H9 (cell line): ENCODE results near the gene ACTL7B. TPM values are rescaled to one million over a fixed set of nuclear protein-coding genes. Genes with fewer than 3 reads are reported as not detected.

Source experiments
- DNase-seq: peaks from one replicate; pipeline ENCODE4 v3.0.0-alpha.2; 2017
- H2AFZ ChIP-seq: one replicate; pipeline ENCODE4 v1.6.1; 2013; ENCODE audit warnings: mild to moderate bottlenecking, low read length, control low read depth, moderate library complexity
- H2AK5ac ChIP-seq: 2 replicates; pipeline ENCODE4 v1.6.1; 2013; ENCODE audit warnings: low read length, control low read depth, mixed read lengths; ENCODE audit not compliant: insufficient read length
- H2BK120ac ChIP-seq: one replicate; pipeline ENCODE4 v1.6.1; 2013; ENCODE audit warnings: low read depth, mild to moderate bottlenecking, low read length, control low read depth, inconsistent platforms; ENCODE audit not compliant: poor library complexity, severe bottlenecking
- H2BK12ac ChIP-seq: 2 replicates; pipeline ENCODE4 v1.6.1; 2013; ENCODE audit warnings: low read length, control low read depth, mixed read lengths, low read depth; ENCODE audit not compliant: insufficient read length
- H2BK15ac ChIP-seq: 2 replicates; pipeline ENCODE4 v1.6.1; 2013; ENCODE audit warnings: low read depth, low read length, control low read depth
- H2BK20ac ChIP-seq: one replicate; pipeline ENCODE4 v1.6.1; 2013; ENCODE audit warnings: low read depth, mild to moderate bottlenecking, low read length, control low read depth, inconsistent platforms; ENCODE audit not compliant: poor library complexity, severe bottlenecking
- H2BK5ac ChIP-seq: 2 replicates; pipeline ENCODE4 v1.6.1; 2013; ENCODE audit warnings: low read length, control low read depth, mixed read lengths; ENCODE audit not compliant: insufficient read length
- H3K14ac ChIP-seq: 2 replicates; pipeline ENCODE4 v1.6.1; 2013; ENCODE audit warnings: low read length, control low read depth; ENCODE audit not compliant: insufficient read depth
- H3K18ac ChIP-seq: 2 replicates; pipeline ENCODE4 v1.6.1; 2013; ENCODE audit warnings: low read depth, mild to moderate bottlenecking, mixed read lengths, low read length, control low read depth; ENCODE audit not compliant: insufficient read length
- H3K23ac ChIP-seq: 2 replicates; pipeline ENCODE4 v1.6.1; 2013; ENCODE audit warnings: low read length, control low read depth, mixed read lengths, low read depth; ENCODE audit not compliant: insufficient read length
- H3K23me2 ChIP-seq: 2 replicates; pipeline ENCODE4 v1.6.1; 2013; ENCODE audit warnings: low read depth, mild to moderate bottlenecking, mixed read lengths, low read length, control low read depth; ENCODE audit not compliant: insufficient read length, poor library complexity, severe bottlenecking
- H3K27ac ChIP-seq: 2 replicates; pipeline ENCODE4 v1.5.1; 2013; ENCODE audit warnings: low read length, control low read depth, mixed read lengths, low read depth; ENCODE audit not compliant: insufficient read length
- H3K27me3 ChIP-seq: 2 replicates; pipeline ENCODE4 v1.6.1; 2013; ENCODE audit warnings: low read length, control low read depth, inconsistent platforms; ENCODE audit not compliant: insufficient read depth
- H3K4ac ChIP-seq: 2 replicates; pipeline ENCODE4 v1.6.1; 2013; ENCODE audit warnings: low read depth, mild to moderate bottlenecking, control low read depth, inconsistent platforms, low read length, moderate library complexity
- H3K4me1 ChIP-seq: 2 replicates; pipeline ENCODE4 v1.6.1; 2013; ENCODE audit warnings: low read length, control low read depth, inconsistent platforms; ENCODE audit not compliant: insufficient read depth
- H3K4me2 ChIP-seq: 2 replicates; pipeline ENCODE4 v1.6.1; 2013; ENCODE audit warnings: low read length, control low read depth, mixed read lengths; ENCODE audit not compliant: insufficient read length, insufficient read depth
- H3K56ac ChIP-seq: 2 replicates; pipeline ENCODE4 v1.6.1; 2013; ENCODE audit warnings: low read depth, mild to moderate bottlenecking, mixed read lengths, low read length, control low read depth; ENCODE audit not compliant: insufficient read length
- H3K79me1 ChIP-seq: 2 replicates; pipeline ENCODE4 v1.6.1; 2013; ENCODE audit warnings: low read depth, mild to moderate bottlenecking, moderate library complexity, low read length, control low read depth, inconsistent platforms; ENCODE audit not compliant: insufficient read depth, poor library complexity, severe bottlenecking
- H3K79me2 ChIP-seq: 2 replicates; pipeline ENCODE4 v1.6.1; 2013; ENCODE audit warnings: low read length, control low read depth, inconsistent platforms; ENCODE audit not compliant: insufficient read depth
- H3K9ac ChIP-seq: 2 replicates; pipeline ENCODE4 v1.6.1; 2013; ENCODE audit warnings: low read length, control low read depth, mixed read lengths; ENCODE audit not compliant: insufficient read length; ENCODE audit errors: extremely low read depth
- H3K9me3 ChIP-seq: one replicate; pipeline ENCODE4 v1.6.1; 2013; ENCODE audit warnings: low read depth, low read length, inconsistent platforms; ENCODE audit not compliant: control insufficient read depth
- H3T11ph ChIP-seq: one replicate; pipeline ENCODE4 v1.6.1; 2013; ENCODE audit warnings: mild to moderate bottlenecking, low read length, control low read depth, inconsistent platforms
- H4K20me1 ChIP-seq: one replicate; pipeline ENCODE4 v1.6.1; 2013; ENCODE audit not compliant: control insufficient read depth, insufficient read length, insufficient read depth
- H4K5ac ChIP-seq: 2 replicates; pipeline ENCODE4 v1.6.1; 2013; ENCODE audit warnings: low read depth, mild to moderate bottlenecking, mixed read lengths, low read length, control low read depth; ENCODE audit not compliant: insufficient read length
- H4K8ac ChIP-seq: replicated peaks from 2 replicates; pipeline ENCODE4 v1.6.1; 2013; ENCODE audit warnings: low read length, control low read depth, mixed read lengths, low read depth; ENCODE audit not compliant: insufficient read length
- H4K91ac ChIP-seq: 2 replicates; pipeline ENCODE4 v1.6.1; 2013; ENCODE audit warnings: low read depth, mild to moderate bottlenecking, moderate library complexity, mixed read lengths, low read length, control low read depth; ENCODE audit not compliant: insufficient read length
- H3K27ac Mint-ChIP-seq, 3 experiments: 2 replicates in 2 of 3; 3 replicates in 1 of 3; pipeline ENCODE4 v1.8.0; 2020 to 2021; ENCODE audit warnings: mixed read lengths in 3 of 3, mild to moderate bottlenecking in 1 of 3, moderate library complexity in 1 of 3
- H3K27me3 Mint-ChIP-seq: 2 replicates; pipeline ENCODE4 v1.8.0; 2021; ENCODE audit warnings: low read depth, mild to moderate bottlenecking, moderate library complexity, mixed read lengths
- H3K36me3 Mint-ChIP-seq, 3 experiments: 2 replicates in 2 of 3; 3 replicates in 1 of 3; pipeline ENCODE4 v1.8.0; 2020 to 2021; ENCODE audit warnings: low read depth in 3 of 3, mixed read lengths in 3 of 3; ENCODE audit not compliant: insufficient read depth in 1 of 3
- H3K4me1 Mint-ChIP-seq, 2 experiments: 2 replicates each; pipeline ENCODE4 v1.8.0; 2020; ENCODE audit warnings: mixed read lengths in 2 of 2
- H3K4me3 Mint-ChIP-seq, 2 experiments: 2 replicates in 1 of 2; 3 replicates in 1 of 2; pipeline ENCODE4 v1.8.0; 2020 to 2021; ENCODE audit warnings: mild to moderate bottlenecking in 2 of 2, mixed read lengths in 2 of 2, moderate library complexity in 1 of 2
- H3K9me3 Mint-ChIP-seq, 2 experiments: 2 replicates in 1 of 2; 3 replicates in 1 of 2; pipeline ENCODE4 v1.8.0; 2020; ENCODE audit warnings: mild to moderate bottlenecking in 2 of 2, mixed read lengths in 2 of 2, moderate library complexity in 1 of 2
- CTCF ChIP-seq: fragments of 200-600 bp; sonication (generic); conservative IDR thresholded peaks from 3 replicates; pipeline ENCODE4 v1.8.0; 2021; ENCODE audit warnings: antibody characterized with exemption, mild to moderate bottlenecking
- WGBS: extraction: QIAGEN DNeasy Blood & Tissue Kit; methylation state at CpG from one replicate; pipeline ENCODE4 v1.1.7; 2013; ENCODE audit warnings: missing lambda C conversion rate, low lambda C conversion rate, mixed read lengths; ENCODE audit not compliant: insufficient read length; ENCODE audit errors: extremely low coverage; 5-methylcytosine and 5-hydroxymethylcytosine counted together
- total RNA-seq: library from RNA; stranded (reverse); gene quantifications from 2 replicates; pipeline ENCODE4 v1.2.1, GENCODE V29; 2021

ACTL7B gene
- total RNA-seq, 1 experiment from 2014 or later, result 0.09 TPM

GRCh38 chr9:108877524-108877923 lies 21.7 kb upstream of the ACTL7B start:
- no peak overlapping the region for H3K18ac ChIP-seq
- no peak for DNase-seq
- no CpG with 5 or more reads among the region's 2 CpGs for WGBS
- no peaks in the 10 kb centered on the region for H3K9me3 ChIP-seq
- H2AFZ ChIP-seq, result no peak overlapping the region
- no peak overlapping the region for H2BK120ac ChIP-seq
- no peaks in the 10 kb centered on the region for H4K20me1 ChIP-seq
- H2AK5ac ChIP-seq, result no peak overlapping the region
- H4K91ac ChIP-seq, result no peak overlapping the region
- H3K36me3 Mint-ChIP-seq, result peaks cover 14 to 75% (median 67%) of the 10 kb centered on the region in 3 experiments; a peak in 6 of 7 replicates
- TF ChIP-seq CTCF, result no peak
- H3K9ac ChIP-seq, result no peak overlapping the region
- H3T11ph ChIP-seq, result no peak overlapping the region
- H2BK15ac ChIP-seq, result no peak overlapping the region
- H4K5ac ChIP-seq, result no peak overlapping the region
- H3K14ac ChIP-seq, result no peak overlapping the region
- H3K79me2 ChIP-seq, result no peaks in the 10 kb centered on the region
- no peak overlapping the region for H3K56ac ChIP-seq
- no peak overlapping the region for H3K4ac ChIP-seq
- H4K8ac ChIP-seq, result no peak overlapping the region
- H3K27me3 Mint-ChIP-seq, result no peaks in the 10 kb centered on the region
- H3K4me3 Mint-ChIP-seq, result no peak overlapping the region
- H2BK12ac ChIP-seq, result no peak overlapping the region
- H3K27ac Mint-ChIP-seq, result no peak overlapping the region
- H2BK20ac ChIP-seq, result no peak overlapping the region
- no peak overlapping the region for H2BK5ac ChIP-seq
- H3K79me1 ChIP-seq, result no peaks in the 10 kb centered on the region
- no peaks in the 10 kb centered on the region for H3K4me1 ChIP-seq
- H3K4me2 ChIP-seq, result no peak overlapping the region
- H3K4me1 Mint-ChIP-seq, result no peaks in the 10 kb centered on the region
- H3K23ac ChIP-seq, result no peak overlapping the region
- H3K9me3 Mint-ChIP-seq, result no peaks in the 10 kb centered on the region
- no peaks in the 10 kb centered on the region for H3K27me3 ChIP-seq
- H3K23me2 ChIP-seq, result no peaks in the 10 kb centered on the region
- no peak overlapping the region for H3K27ac ChIP-seq
